Stimulated activated CD4-positive, alpha-beta T cell treated with anti-CD3 and anti-CD28 coated beads, Interleukin-4, amount 100 ng/mL, for 1 hour (primary cell): ENCODE data around the gene ZNHIT3.
A peak's percentile ranks its signal among the peaks of the same experiment; 100 is the strongest.

Experiments used
- DNase-seq: peaks from one replicate; pipeline ENCODE4 v3.0.0-alpha.2; 2020

ZNHIT3 gene

DNA sequence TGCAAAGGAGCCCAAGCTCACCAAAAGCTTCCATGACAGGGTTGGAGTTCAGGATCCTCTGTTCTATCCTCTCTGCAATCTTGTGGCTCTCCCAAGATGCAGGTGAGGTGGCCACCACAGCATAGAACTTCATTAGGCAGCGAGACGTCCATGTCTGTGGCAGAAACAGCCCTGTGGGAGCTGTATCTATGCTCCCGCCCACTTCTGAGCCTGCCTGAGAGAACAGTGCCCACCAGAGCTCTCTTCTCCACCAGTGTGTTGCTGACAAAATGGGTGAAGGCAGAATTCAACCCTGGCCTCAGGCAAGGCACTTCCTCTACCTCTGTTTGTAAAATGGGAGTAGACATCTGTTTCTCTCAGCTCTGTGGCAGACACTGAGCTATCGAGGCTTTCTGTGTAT lies 29.4 kb downstream of the ZNHIT3 start:
- DNase-seq: no peak

DNA sequence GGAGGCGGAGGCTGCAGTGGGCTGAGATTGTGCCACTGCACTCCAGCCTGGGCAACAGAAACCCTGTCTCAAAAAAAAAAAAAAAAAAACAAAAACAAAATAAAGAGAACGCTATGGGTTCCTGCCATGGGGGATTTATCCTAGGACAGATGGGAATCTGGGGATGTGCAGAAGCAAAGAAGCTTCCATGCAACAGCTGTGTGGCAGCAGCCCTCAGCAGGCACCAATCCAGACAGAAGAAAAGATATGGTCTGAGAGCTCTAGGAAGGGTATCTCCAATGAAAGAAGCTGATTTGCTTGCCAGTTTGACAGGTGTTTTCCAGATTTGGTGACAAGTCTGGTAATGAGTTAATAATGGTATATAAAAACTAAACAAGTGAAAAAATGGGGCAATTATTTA lies 36.6 kb downstream of the ZNHIT3 start:
- no peak for DNase-seq

DNA sequence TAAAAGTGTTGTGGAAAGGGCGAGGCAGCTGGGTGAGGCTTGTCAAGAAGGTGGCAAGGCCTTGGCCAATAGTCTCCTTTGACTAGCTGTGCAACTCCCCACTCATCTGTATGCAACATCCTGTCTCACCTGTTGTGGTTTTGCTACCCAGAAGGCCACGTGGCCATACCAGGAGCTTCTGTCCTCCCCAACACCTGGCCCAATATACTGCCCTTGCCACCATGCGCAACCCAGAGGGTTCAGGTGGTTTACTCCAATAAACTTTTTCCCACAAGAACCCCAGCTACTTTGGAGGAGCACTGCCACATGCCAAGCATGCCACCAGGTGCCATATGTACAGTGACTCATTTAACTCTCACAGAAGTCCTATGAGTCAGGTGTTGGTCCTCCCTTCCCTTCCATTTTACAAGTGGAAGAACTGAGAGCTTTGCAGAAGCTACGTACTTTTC lies 38.0 kb downstream of the ZNHIT3 start:
- no peak for DNase-seq

DNA sequence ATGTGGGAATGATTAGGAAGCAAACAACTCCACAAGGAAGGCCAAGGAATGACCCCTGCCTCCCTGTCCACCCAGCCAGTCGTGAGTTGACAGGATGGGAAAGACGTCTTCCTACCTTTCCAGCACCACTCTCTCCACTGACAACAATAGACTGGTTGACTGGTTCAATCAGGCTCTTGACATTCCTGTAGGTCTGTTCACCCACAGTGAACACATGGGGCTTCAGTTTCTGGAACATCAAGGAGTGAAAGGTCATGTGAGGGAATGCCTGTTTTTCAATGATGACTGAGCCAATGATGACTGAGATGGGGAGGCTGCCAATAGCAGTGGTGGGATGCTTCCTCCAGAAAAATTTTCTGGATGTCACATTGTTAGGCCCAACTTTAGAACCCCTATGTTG lies 38.6 kb downstream of the ZNHIT3 start:
- DNase-seq: no peak

DNA sequence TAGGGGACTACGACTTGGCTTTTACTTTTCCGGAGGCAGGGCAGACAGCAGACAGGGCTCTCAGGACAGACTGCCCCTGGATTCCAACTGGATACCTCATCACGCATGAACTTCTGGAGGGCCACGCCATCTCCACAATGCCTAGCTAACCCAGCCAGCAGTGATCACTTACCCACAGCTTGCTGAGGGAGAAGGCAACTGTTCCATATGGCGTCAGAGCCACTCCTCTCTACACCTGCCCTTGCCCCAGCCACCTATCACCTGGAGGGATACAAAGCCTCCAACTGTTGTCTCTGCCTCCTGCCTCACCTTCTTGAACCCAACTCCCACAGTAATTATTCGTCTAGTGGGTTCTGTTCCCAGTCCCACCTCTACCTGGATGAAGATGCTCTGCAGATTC lies 39.4 kb downstream of the ZNHIT3 start:
- no peak for DNase-seq

DNA sequence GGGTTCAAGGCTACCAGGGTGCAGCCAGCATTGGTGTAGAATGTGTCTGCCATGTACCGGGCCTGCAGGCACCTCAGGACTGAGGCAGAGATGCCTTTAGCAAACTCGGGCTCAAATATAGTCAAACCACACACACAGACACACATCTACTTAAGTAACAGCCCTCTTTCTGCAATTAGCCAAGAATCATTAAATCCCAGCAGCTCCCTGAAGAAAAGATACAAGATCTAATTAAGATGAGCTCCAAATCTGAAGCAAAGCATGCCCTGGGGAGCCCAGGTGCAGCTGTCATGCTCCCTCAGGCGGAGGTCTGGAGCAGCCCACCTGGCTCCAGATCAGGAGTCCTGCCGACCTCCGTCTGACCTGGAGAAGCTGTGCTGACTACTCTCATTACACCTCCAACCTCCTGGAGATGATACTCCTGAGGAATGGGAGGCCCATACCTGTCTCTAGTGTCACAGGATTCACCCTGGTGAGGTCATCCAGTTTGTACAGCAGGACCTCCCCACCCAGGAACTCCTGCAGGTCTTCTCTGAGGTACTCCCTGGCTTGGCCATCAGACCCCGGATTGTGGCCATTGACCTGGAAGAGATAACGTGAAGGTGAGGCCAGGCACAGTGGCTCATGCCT lies 41.3 kb downstream of the ZNHIT3 start:
- no peak for DNase-seq

DNA sequence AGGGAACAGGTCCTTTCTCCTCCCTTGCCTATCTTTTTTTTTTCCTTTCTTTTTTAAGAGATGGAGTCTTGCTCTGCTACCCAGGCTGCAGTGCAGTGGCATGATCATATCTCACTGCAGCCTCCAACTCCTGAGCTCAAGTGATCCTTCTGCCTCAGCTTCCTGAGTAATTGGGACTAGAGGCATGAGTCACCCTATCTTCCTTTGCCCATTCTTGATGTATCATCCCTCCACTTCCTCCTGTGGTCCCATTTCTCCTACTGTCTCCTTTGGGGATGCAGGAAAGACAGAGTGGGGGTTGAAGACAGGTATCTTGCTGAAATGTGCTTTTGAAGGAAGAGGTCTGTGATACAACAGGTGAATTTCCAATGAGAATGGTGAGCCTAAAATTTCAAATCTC lies 42.6 kb downstream of the ZNHIT3 start:
- no peak for DNase-seq

DNA sequence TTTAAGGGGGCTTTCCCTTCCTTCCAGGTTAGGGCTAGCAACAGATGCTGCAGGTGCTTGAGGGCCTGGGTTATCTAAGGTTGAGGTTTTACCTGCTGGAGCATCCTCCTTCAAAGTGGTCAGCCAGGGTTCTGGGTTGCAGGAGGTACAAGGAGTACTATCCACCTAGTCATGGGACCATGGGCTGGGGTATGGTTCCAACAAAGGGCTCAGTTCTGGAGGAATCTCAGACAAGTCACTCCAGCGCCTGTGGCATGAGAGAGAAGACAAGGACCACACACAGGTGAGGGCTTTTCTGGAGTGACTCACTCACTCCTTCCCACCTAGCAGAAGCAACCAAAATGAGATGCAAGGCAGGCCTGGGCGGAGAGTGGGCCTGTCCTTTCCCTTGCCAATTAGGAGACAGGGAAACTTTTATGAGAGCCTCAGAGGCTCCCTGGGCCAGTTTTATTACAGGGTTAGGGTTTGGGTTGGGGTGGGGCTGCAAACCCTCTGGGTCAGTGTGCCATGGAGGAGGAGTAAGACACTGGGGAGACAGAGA lies 46.0 kb downstream of the ZNHIT3 start:
- DNase-seq: no peak

DNA sequence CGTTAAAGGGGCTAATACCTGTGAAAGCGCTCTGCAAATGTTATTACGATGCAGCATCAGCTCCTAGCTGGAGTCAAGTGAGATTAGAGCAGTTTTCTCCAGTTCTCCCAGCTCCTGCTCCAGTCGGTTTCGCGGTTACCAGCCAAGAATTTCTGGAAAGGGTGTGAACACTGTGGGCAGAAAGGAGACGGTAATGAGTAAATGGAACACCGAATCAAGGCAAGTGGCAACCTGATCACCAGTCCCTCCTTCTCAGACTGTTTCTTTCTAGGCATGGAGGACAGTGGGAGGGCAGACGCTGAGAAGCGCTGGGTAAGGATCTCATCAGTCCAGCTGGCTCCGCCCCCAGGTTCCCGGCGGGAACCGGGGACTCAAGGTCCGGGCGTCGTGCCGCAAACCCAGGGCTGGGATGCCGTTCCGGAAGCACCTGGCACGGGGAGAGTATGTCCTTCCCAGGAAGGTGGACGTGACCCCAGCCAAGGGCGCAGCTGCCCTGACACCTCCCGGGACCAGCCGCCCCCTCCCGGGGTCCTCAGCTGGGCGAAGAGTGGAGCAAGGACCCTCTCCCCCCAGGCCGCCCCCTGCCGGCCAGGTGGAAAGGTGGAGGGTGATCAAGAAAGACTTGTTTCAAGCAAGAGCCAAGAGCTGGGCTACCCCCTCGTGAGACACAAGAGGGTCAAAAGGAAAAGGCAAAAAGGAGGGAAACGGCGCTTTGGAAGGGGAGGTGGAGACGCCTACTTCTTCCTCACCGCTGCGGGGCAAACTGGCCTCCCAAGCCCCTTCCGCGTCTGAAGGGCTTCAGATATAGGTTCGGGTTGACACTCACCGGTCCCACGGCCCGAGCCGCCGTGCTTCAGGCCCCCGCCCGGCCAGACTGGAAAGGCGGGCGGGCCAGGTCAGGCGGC lies 47.7 kb downstream of the ZNHIT3 start:
- peak; percentile 57 for DNase-seq

DNA sequence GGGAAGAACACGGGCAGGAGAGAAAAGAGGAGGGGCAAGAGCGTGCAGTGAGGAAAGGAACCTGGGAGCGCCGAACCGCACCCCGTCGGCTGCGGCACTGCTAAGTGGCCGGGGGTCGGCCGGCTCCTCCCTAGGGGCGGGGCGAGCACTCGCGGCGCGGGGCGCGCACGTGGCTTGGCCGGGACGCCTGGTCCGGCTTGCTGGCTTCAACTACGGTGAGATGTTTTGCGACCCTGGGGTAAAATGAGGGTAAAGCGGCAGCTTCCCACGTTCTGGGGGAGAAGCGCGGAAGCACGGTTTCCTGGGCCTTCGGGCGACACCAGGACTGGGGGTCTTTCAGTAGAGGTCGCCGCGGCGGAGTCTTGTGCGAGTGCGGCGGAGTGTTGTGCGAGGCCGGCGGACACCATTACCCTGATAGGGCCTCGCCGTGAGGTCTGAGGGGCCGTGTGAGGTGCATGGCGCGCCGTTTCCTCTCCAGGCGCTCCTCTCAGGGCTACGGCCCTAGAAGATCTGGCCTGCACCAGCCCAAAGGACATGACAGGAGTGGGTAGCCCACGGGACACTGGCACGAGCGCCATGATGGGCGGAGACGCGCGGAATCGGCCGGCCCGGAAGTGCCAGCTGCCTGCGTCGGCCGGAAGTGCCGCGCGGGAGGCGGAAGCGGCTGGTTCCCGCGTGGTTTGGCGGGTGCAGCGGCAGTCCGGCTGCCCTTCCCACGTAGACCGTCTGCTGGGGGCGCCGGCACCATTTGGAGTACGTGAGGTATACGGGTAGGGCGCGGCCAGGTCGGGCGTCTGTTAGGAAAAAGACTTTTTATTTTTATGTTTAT lies 48.6 kb downstream of the ZNHIT3 start, which contains the start of the genes MYO19 and PIGW:
Gene MYO19, minus strand, starts transcription at position 29 of the 829 bp plus-strand sequence. CDS start 2,330 bp downstream, outside the sequence.
Gene PIGW, plus strand, starts transcription at position 148 of the 829 bp plus-strand sequence. CDS start 2,115 bp downstream, outside the sequence.
- peak; percentile 88 for DNase-seq

DNA sequence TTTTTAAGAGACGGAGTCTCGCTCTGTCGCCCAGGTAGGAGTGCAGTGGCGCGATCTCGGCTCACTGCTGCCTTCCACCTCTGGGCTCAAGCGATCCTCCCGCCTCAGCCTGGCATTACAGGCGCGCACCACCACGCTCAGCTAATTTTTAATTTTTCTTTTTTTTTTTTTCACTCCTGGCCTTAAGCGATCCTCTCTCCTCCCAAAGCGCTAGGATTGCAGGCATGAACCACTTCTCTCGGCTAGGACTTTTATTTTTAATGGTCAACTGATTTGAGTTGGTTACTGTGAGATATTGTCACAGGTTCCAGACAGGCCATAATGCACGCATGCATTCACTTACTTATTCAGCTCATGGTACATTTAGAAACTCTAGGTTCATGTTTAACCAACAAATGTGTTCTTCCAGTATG lies 49.2 kb downstream of the ZNHIT3 start:
- DNase-seq: no peak

DNA sequence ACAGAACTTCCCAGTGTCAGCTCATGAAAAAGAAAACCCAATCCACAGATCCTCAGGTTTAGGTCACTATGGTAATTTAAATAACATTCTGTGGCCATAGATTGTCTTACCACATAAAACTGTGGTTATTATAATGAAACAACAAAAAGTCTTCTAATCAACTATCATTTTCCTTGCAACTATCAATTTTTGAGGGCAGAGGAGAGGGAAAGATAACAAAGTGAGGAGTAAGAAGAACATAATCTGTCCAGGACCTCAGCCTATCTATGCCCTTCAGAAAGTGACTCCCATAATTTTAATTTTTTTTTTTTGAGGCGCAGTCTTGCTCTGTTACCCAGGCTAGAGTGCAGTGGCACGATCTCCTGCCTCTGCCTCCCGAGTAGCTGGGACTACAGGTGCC lies 54.2 kb downstream of the ZNHIT3 start:
- no peak for DNase-seq

DNA sequence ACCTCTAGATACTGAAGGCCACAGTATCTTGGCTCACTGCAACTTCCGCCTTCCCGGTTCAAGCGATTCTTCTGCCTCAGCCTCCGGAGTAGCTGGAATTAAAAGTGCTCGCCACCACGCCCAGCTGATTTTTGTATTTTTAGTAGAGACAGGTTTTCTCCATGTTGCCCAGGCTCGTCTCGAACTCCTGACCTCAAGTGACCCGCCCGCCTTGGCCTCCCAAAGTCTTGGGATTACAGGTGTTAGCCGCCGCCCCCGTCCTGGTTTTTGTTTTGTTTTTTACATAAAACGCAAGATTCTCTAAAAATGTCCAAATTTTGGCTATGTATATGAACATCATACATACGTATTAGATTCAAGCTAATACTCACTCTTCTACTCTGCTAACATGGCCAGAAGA lies 56.3 kb downstream of the ZNHIT3 start:
- no peak for DNase-seq

DNA sequence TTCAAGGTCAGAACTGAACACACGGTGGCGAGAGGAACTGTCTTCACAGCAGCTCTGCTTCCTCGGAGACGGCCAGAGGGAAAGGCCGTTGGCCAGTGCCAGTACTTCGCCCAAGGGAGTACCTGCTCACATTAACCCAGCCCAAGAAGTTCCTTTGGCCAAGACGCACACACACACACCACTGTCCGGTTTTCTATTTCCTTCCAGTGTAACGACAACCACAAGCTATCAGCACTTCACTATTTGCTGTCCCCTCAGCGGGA lies 57.5 kb downstream of the ZNHIT3 start:
- peak; percentile 10 for DNase-seq

DNA sequence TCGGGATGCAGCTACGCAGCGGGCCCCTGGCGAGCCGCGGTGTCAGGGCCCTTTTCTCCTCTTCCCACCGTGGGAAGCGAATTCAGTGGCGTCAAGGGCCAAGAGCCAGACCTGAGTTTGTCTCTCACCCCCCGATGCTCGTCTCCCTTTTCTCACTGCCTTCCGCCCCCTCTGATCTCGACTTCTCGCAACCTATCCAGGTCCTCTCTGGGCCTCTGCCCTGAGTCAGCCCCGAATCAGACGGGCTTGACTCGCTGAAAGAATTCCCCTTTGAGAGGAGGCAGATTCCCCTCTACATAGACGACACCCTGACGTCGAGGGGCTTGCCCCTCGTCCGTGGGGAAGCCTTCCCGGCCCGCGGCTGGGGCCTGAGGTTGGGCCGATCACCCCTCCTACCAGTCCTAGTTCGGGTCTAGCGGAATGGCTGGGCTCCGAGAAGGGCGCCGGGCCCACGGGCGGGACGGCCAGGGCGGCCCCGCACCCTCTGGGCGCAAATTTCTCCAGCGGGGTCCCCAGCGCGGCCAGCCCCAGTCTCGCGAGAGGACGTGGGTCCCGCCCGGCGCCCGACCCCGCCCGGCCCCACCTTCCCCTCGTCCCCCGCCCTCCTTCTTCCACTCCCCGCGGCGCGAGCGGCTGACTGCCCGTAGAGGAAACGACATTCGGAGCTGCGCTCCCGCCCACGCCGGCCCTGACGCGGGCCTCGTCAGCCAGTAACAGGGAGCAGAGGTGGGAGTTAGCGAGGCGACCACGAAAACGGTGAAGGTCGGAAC lies 58.0 kb downstream of the ZNHIT3 start, which contains the start of gene GGNBP2:
Gene GGNBP2, plus strand, starts transcription at position 613 of the 770 bp plus-strand sequence. CDS start 806 bp downstream, outside the sequence.
- peak; percentile 89 for DNase-seq

DNA sequence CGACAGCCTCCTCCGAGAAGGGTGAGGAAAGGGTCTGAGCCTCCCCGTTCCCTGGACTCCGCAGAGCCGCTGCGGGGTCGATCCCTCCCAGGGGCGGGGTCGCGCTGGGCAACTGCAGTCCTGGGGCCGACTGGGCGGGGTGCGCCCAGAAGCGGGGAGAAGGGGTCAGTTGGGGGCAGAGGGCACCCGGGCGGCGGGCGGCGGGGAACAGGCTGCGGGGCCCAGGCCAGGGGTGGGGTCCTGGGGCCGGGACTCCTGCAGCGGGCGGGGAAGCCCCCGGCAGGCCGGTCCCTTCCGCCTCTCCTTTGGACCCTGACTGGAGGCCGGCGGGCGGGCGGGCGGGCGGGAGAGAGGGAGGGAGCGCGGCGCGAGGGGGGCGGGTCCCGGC lies 58.6 kb downstream of the ZNHIT3 start:
- no peak for DNase-seq
